Spleen (tissue), 7 donors: ENCODE data around the gene NKX6-2.

Experiments used
- CTCF ChIP-seq, 11 experiments: fragments of 200-600 bp in 7 of 11; fragments of 450-650 bp in 4 of 11; sonication (generic) in 4 of 11; IDR thresholded peaks in 8 of 11; conservative IDR thresholded peaks in 3 of 11; 1 replicate in 7 of 11; 2 replicates in 4 of 11; pipeline versions ENCODE4 v1.4.0 to v1.8.0; 2016 to 2021; ENCODE audit warnings: antibody characterized with exemption in 11 of 11, inconsistent platforms in 4 of 11, mild to moderate bottlenecking in 1 of 11
- POLR2A ChIP-seq, 3 donors: fragments of 450-650 bp; IDR thresholded peaks; one replicate each; pipeline ENCODE4 v1.5.1; 2017; ENCODE audit warnings: antibody characterized with exemption in 3 of 3, mild to moderate bottlenecking in 1 of 3
- POLR2AphosphoS5 ChIP-seq, 3 donors: sonication (generic); formaldehyde crosslinking; IDR thresholded peaks; one replicate each; pipeline ENCODE4 v1.5.1; 2017; ENCODE audit warnings: antibody characterized with exemption in 3 of 3
- donor health status: DM: no; HTN: no; CAD: no; lungs with moderate emphysema.
- donor health status: DM: no; HTN: no; CAD: no.
- donor health status: DM: no; HTN: no; CAD: no.

GRCh38 chr10:132783165-132783939 is 2.6 kb downstream of the NKX6-2 start:
- TF ChIP-seq CTCF (IDR thresholded peaks at IDR 0.05 in 8 of 11, conservative IDR thresholded peaks at IDR 0.05 in 3 of 11): no peak
- TF ChIP-seq POLR2A (IDR thresholded peaks at IDR 0.05): no peak
- TF ChIP-seq POLR2AphosphoS5 (IDR thresholded peaks at IDR 0.05): no peak
